Upper lobe of left lung (tissue), 4 donors: ENCODE data around the gene CDHR4.

Experiments used
- POLR2AphosphoS5 ChIP-seq, 2 donors: sonication (generic); formaldehyde crosslinking; IDR thresholded peaks; one replicate each; pipeline ENCODE4 v1.5.1; 2017; ENCODE audit warnings: antibody characterized with exemption in 2 of 2
- TF ChIP-seq, protein P1 (sequence below), 6 experiments: fragments of 450-650 bp in 4 of 6; fragments of 200-600 bp in 2 of 6; sonication (generic) in 2 of 6; IDR thresholded peaks; one replicate each; pipeline ENCODE4 v1.5.1; 2016 to 2019; ENCODE audit warnings: antibody characterized with exemption in 6 of 6

DNA sequence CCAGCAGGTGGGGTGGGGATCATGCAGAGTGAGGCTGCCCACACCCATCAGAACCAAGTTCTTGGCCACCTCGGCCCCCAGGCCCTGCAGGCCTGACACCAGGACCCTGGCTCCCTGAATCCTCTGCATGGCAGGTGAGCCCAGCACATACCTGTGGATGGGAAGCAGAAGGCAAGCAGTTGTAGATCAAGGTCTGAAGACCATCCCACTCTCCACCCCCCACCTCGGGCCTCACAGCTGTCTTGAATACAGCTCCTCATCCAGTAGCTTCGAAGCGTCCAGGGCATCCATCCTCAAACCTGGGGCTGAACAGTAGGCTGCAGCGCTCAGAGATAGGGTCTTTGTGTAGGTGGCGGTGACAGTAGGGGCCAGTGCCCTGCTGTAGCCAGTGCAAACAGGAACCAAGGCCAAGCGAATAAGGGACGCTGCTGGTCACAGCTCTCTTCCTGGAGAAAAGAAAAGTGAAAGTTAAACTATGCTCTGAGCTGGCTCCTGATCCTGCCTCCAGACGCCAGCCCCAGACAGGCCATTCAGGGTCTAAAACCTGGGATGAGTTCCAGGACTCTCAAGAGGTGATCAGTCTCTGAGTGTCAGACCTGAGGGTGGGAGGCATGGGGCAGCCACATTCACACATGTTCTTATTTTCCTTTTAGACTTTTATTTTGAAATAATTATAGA is 14.0 kb upstream of the CDHR4 start, which contains the start of gene UBA7:
- TF ChIP-seq, protein P1, sequence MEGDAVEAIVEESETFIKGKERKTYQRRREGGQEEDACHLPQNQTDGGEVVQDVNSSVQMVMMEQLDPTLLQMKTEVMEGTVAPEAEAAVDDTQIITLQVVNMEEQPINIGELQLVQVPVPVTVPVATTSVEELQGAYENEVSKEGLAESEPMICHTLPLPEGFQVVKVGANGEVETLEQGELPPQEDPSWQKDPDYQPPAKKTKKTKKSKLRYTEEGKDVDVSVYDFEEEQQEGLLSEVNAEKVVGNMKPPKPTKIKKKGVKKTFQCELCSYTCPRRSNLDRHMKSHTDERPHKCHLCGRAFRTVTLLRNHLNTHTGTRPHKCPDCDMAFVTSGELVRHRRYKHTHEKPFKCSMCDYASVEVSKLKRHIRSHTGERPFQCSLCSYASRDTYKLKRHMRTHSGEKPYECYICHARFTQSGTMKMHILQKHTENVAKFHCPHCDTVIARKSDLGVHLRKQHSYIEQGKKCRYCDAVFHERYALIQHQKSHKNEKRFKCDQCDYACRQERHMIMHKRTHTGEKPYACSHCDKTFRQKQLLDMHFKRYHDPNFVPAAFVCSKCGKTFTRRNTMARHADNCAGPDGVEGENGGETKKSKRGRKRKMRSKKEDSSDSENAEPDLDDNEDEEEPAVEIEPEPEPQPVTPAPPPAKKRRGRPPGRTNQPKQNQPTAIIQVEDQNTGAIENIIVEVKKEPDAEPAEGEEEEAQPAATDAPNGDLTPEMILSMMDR (IDR thresholded peaks at IDR 0.05): no peak
- TF ChIP-seq POLR2AphosphoS5 (IDR thresholded peaks at IDR 0.05): peak; percentile 22 to 58
